Gastroesophageal sphincter (tissue), 3 donors: ENCODE results near the gene NLRP3.
"Not testable (repeated sequence)": the region's sequence is repeated elsewhere in the genome, so short reads cannot be mapped to it uniquely, and the experiment has no call there.

Experiments
- EP300 ChIP-seq: sonication (generic); formaldehyde crosslinking; IDR thresholded peaks from one replicate; pipeline ENCODE4 v1.6.1; 2017; ENCODE audit warnings: antibody characterized with exemption, mild to moderate bottlenecking
- POLR2A ChIP-seq, 2 donors: fragments of 450-650 bp; IDR thresholded peaks; one replicate each; pipeline ENCODE4 v1.6.1; 2017; ENCODE audit warnings: antibody characterized with exemption in 2 of 2, mild to moderate bottlenecking in 2 of 2, moderate library complexity in 1 of 2
- POLR2AphosphoS5 ChIP-seq: sonication (generic); formaldehyde crosslinking; IDR thresholded peaks from one replicate; pipeline ENCODE4 v1.6.1; 2017; ENCODE audit warnings: antibody characterized with exemption
- TF ChIP-seq, protein P1 (sequence below), 4 experiments: fragments of 200-600 bp in 2 of 4; fragments of 450-650 bp in 2 of 4; sonication (generic) in 1 of 4; IDR thresholded peaks; one replicate each; pipeline ENCODE4 v1.5.1; 2017 to 2019; ENCODE audit warnings: antibody characterized with exemption in 4 of 4, mild to moderate bottlenecking in 2 of 4, moderate library complexity in 2 of 4

DNA sequence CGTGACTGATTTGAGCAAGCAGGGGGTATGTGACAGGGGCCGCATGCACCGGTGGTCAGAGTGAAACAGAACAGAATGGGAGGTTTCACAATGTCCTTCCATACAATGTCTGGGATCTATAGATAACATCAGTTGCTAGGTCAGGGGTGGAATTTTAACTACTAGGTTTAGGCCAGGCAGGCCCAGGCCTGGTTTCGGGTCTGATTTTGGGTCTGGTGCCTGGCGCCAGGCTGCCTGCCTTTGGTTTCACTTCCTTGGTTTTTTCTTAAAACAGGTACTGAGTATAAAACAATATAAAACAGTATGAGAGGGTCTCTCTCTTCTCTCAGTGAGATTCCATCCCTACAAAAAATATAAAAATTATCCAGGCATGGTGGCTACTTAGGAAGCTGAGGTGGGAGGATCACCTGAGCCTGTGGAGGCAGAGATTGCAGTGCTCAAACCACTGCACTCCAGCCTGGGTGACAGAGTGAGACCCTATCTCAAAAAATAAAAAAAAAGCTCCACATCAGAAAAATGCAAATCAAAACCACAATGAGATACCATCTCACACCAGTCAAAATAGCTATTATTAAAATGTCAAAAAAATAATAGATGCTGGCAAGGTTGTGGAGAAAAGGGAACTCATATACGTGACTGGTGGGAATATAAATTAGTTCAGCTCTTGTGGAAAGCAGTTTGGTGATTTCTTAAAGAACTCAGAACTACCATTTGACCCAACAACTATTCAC lies 60.5 kb downstream of the NLRP3 start:
- TF ChIP-seq, protein P1, sequence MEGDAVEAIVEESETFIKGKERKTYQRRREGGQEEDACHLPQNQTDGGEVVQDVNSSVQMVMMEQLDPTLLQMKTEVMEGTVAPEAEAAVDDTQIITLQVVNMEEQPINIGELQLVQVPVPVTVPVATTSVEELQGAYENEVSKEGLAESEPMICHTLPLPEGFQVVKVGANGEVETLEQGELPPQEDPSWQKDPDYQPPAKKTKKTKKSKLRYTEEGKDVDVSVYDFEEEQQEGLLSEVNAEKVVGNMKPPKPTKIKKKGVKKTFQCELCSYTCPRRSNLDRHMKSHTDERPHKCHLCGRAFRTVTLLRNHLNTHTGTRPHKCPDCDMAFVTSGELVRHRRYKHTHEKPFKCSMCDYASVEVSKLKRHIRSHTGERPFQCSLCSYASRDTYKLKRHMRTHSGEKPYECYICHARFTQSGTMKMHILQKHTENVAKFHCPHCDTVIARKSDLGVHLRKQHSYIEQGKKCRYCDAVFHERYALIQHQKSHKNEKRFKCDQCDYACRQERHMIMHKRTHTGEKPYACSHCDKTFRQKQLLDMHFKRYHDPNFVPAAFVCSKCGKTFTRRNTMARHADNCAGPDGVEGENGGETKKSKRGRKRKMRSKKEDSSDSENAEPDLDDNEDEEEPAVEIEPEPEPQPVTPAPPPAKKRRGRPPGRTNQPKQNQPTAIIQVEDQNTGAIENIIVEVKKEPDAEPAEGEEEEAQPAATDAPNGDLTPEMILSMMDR (IDR thresholded peaks at IDR 0.05) = not testable (repeated sequence)
- TF ChIP-seq POLR2A (IDR thresholded peaks at IDR 0.05); EP300; POLR2AphosphoS5: not testable (repeated sequence)
